ENCODE measurements around the gene CCNJ. TPM values are rescaled to one million over a fixed set of nuclear protein-coding genes. Genes with fewer than 3 reads are reported as not detected.

The CCNJ gene
- total RNA-seq, 1 experiment from 2014 or later, result 15.2 TPM

DNA sequence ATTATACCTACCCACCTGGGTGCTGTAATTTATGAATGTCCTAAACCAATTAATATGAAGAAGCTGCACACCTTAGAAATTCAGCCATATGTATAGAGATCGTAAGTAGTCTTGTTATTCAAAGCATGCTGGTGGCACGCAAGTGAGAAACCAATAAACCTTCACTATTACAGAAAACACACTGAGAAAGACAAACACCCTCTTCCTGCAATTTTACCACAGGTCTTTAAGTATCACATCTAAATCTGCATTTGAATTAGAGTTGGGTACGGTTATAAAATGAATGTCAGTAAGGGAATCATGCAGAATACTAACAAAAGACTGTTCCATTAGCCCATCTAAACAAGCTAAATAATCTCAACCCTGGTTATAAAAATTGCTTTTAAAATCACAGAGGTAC, 33.8 kb downstream of the CCNJ start:
- no TSS peak for BruUV-seq (replicated peaks)
- Histone ChIP-seq H3K27ac (ENCODE audit: low read length) (no peak overlapping the region), H3K4me1 (ENCODE audit: control insufficient read depth, insufficient read depth, low read length) (no peaks in the 10 kb centered on the region), H3K27me3 (ENCODE audit: control insufficient read depth, insufficient read depth, low read length) (no peaks in the 10 kb centered on the region), H3K36me3 (ENCODE audit: control insufficient read depth, insufficient read depth, low read length) (no peaks in the 10 kb centered on the region), H3K4me3 (ENCODE audit: low read depth in 2 of 2, low read length in 2 of 2) (no peak overlapping the region), H3K9me3 (ENCODE audit: control insufficient read depth, insufficient read depth, low read depth, low read length) (no peaks in the 10 kb centered on the region)
- in situ Hi-C loops (cut with HindIII; ENCODE audit: low pct_unique_long_range_greater_than_20kb, low sequenced_read_pairs) (no loop called here), intact Hi-C loops (cut with micrococcal nuclease; ENCODE audit: unreplicated experiment) (no loop called here)
- CTCF ChIA-PET, result no interaction called here
- TF ChIP-seq SIN3A (IDR thresholded peaks at IDR 0.05; ENCODE audit: borderline replicate concordance, insufficient read depth, low read depth, low read length) (no peak), POLR2AphosphoS5 (IDR thresholded peaks at IDR 0.05; ENCODE audit: low read depth, low read length) (no peak), TCF7L2 (IDR thresholded peaks at IDR 0.05; ENCODE audit: low read depth, low read length) (no peak)
- TF ChIP-seq, protein P1, sequence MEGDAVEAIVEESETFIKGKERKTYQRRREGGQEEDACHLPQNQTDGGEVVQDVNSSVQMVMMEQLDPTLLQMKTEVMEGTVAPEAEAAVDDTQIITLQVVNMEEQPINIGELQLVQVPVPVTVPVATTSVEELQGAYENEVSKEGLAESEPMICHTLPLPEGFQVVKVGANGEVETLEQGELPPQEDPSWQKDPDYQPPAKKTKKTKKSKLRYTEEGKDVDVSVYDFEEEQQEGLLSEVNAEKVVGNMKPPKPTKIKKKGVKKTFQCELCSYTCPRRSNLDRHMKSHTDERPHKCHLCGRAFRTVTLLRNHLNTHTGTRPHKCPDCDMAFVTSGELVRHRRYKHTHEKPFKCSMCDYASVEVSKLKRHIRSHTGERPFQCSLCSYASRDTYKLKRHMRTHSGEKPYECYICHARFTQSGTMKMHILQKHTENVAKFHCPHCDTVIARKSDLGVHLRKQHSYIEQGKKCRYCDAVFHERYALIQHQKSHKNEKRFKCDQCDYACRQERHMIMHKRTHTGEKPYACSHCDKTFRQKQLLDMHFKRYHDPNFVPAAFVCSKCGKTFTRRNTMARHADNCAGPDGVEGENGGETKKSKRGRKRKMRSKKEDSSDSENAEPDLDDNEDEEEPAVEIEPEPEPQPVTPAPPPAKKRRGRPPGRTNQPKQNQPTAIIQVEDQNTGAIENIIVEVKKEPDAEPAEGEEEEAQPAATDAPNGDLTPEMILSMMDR (IDR thresholded peaks at IDR 0.05), result no peak
- TF ChIP-seq, protein P2, sequence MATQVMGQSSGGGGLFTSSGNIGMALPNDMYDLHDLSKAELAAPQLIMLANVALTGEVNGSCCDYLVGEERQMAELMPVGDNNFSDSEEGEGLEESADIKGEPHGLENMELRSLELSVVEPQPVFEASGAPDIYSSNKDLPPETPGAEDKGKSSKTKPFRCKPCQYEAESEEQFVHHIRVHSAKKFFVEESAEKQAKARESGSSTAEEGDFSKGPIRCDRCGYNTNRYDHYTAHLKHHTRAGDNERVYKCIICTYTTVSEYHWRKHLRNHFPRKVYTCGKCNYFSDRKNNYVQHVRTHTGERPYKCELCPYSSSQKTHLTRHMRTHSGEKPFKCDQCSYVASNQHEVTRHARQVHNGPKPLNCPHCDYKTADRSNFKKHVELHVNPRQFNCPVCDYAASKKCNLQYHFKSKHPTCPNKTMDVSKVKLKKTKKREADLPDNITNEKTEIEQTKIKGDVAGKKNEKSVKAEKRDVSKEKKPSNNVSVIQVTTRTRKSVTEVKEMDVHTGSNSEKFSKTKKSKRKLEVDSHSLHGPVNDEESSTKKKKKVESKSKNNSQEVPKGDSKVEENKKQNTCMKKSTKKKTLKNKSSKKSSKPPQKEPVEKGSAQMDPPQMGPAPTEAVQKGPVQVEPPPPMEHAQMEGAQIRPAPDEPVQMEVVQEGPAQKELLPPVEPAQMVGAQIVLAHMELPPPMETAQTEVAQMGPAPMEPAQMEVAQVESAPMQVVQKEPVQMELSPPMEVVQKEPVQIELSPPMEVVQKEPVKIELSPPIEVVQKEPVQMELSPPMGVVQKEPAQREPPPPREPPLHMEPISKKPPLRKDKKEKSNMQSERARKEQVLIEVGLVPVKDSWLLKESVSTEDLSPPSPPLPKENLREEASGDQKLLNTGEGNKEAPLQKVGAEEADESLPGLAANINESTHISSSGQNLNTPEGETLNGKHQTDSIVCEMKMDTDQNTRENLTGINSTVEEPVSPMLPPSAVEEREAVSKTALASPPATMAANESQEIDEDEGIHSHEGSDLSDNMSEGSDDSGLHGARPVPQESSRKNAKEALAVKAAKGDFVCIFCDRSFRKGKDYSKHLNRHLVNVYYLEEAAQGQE (IDR thresholded peaks at IDR 0.05; ENCODE audit: insufficient read depth in 1 of 2, low read depth in 2 of 2, low read length in 1 of 2), result no peak
- POLR2A ChIA-PET, result no interaction called here
- DNase-seq (ENCODE audit: low read depth, low spot score), result no peak
- ATAC-seq, result no peak

DNA sequence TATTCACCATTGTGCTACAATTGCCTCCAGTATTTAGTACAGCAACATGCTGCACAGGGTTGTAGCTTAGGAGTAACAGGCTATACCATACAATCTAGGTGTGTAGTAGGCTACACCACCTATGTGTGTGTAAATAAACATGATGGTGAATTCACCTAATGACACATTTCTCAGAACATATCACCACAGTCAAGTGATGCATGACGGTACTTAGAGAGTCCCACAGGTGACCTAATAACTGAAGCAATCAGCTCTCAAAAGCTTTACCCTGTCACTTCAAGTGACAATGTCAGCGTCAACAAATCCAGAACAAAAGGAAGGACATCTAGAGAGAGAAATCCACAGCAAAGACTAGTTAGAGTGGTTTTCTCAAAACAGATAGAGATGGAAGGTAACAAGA, 38.8 kb downstream of the CCNJ start:
- ChIA-PET POLR2A (no interaction called here), CTCF (no interaction called here)
- H3K4me3 ChIP-seq (ENCODE audit: low read depth in 2 of 2, low read length in 2 of 2), result no peak overlapping the region
- in situ Hi-C loops (cut with HindIII; ENCODE audit: low pct_unique_long_range_greater_than_20kb, low sequenced_read_pairs), result no loop called here
- H3K27ac ChIP-seq (ENCODE audit: low read length), result no peak overlapping the region
- H3K4me1 ChIP-seq (ENCODE audit: control insufficient read depth, insufficient read depth, low read length), result no peaks in the 10 kb centered on the region
- no peaks in the 10 kb centered on the region for H3K27me3 ChIP-seq (ENCODE audit: control insufficient read depth, insufficient read depth, low read length)
- TF ChIP-seq, protein P1 (IDR thresholded peaks at IDR 0.05), result no peak
- TF ChIP-seq POLR2AphosphoS5 (IDR thresholded peaks at IDR 0.05; ENCODE audit: low read depth, low read length), result no peak
- TF ChIP-seq TCF7L2 (IDR thresholded peaks at IDR 0.05; ENCODE audit: low read depth, low read length), result no peak
- no peak for TF ChIP-seq SIN3A (IDR thresholded peaks at IDR 0.05; ENCODE audit: borderline replicate concordance, insufficient read depth, low read depth, low read length)
- TF ChIP-seq, protein P2 (IDR thresholded peaks at IDR 0.05; ENCODE audit: insufficient read depth in 1 of 2, low read depth in 2 of 2, low read length in 1 of 2), result no peak
- no TSS peak for BruUV-seq (replicated peaks)
- no peaks in the 10 kb centered on the region for H3K36me3 ChIP-seq (ENCODE audit: control insufficient read depth, insufficient read depth, low read length)
- no peaks in the 10 kb centered on the region for H3K9me3 ChIP-seq (ENCODE audit: control insufficient read depth, insufficient read depth, low read depth, low read length)
- ATAC-seq, result no peak
- intact Hi-C loops (cut with micrococcal nuclease; ENCODE audit: unreplicated experiment), result no loop called here
- DNase-seq (ENCODE audit: low read depth, low spot score), result no peak

All from Panc1 (cell line).